HEK293 (cell line): Measurements from ENCODE around the gene MAPK11.

Experiments
- CTCF ChIA-PET: fragments of 350-600 bp; formaldehyde crosslinking; extraction: SDS; loops from one replicate; lab custom pipeline; 2021; ENCODE audit warnings: antibody characterized with exemption; lab: Yijun Ruan, JAX
- POLR2A ChIA-PET: fragments of 300-600 bp; formaldehyde crosslinking; extraction: SDS; loops from one replicate; lab custom pipeline; 2020; ENCODE audit warnings: antibody characterized with exemption, inconsistent platforms; lab: Yijun Ruan, JAX
- H3K27ac ChIP-seq: fragments of 200-500 bp; sonication (Bioruptor generic); 2 replicates; pipeline ENCODE4 v1.5.1; 2014; ENCODE audit warnings: low read depth, low read length, control low read depth, inconsistent platforms; ENCODE audit errors: extremely low read depth
- H3K36me3 ChIP-seq, 2 experiments: fragments of 200-500 bp in 1 of 2; sonication (Bioruptor generic) in 1 of 2; 1 replicate in 1 of 2; 2 replicates in 1 of 2; pipeline ENCODE4 v1.5.1; 2014 to 2017; ENCODE audit warnings: inconsistent platforms in 2 of 2, low read length in 2 of 2; ENCODE audit not compliant: control insufficient read depth in 2 of 2, insufficient read depth in 1 of 2
- H3K4me1 ChIP-seq: fragments of 200-500 bp; sonication (Bioruptor generic); 2 replicates; pipeline ENCODE4 v1.5.1; 2014; ENCODE audit warnings: mild to moderate bottlenecking, low read length, inconsistent platforms; ENCODE audit not compliant: control insufficient read depth, insufficient read depth
- H3K4me3 ChIP-seq: 2 replicates; pipeline ENCODE4 v1.5.1; 2011; ENCODE audit warnings: low read depth, mild to moderate bottlenecking, control low read depth, low read length, moderate library complexity
- H3K9me3 ChIP-seq: fragments of 200-500 bp; sonication (Bioruptor generic); 2 replicates; pipeline ENCODE4 v1.5.1; 2014; ENCODE audit warnings: low read depth, low read length, inconsistent platforms; ENCODE audit not compliant: control insufficient read depth, insufficient read depth
- GLI4 ChIP-seq: fragments of 450-650 bp; formaldehyde crosslinking; IDR thresholded peaks from 2 replicates; pipeline ENCODE4 v1.5.1; 2016; ENCODE audit warnings: missing biosample characterization, missing genetic modification characterization
- HOXD13 ChIP-seq: sonication (generic); formaldehyde crosslinking; IDR thresholded peaks from 2 replicates; pipeline ENCODE4 v1.8.0; 2022; ENCODE audit warnings: missing genetic modification reagents, borderline replicate concordance
- SCRT1 ChIP-seq: fragments of 450-650 bp; formaldehyde crosslinking; IDR thresholded peaks from 2 replicates; pipeline ENCODE4 v1.5.1; 2016; ENCODE audit warnings: missing biosample characterization, missing genetic modification characterization, borderline replicate concordance
- ZBTB17 ChIP-seq: fragments of 450-650 bp; formaldehyde crosslinking; IDR thresholded peaks from 2 replicates; pipeline ENCODE4 v1.5.1; 2016; ENCODE audit warnings: missing biosample characterization, missing genetic modification characterization
- ZEB2 ChIP-seq: fragments of 450-650 bp; formaldehyde crosslinking; IDR thresholded peaks from 2 replicates; pipeline ENCODE4 v1.5.1; 2016; ENCODE audit warnings: missing biosample characterization, missing genetic modification characterization
- ZFP41 ChIP-seq: fragments of 450-650 bp; formaldehyde crosslinking; IDR thresholded peaks from 2 replicates; pipeline ENCODE4 v1.5.1; 2016; ENCODE audit warnings: missing biosample characterization, missing genetic modification characterization, borderline replicate concordance
- ZNF211 ChIP-seq: fragments of 450-650 bp; formaldehyde crosslinking; IDR thresholded peaks from 2 replicates; pipeline ENCODE4 v1.5.1; 2016; ENCODE audit warnings: low read depth, missing biosample characterization, missing genetic modification characterization
- ZNF549 ChIP-seq: fragments of 450-650 bp; IDR thresholded peaks from 2 replicates; pipeline ENCODE4 v1.5.1; 2018; ENCODE audit warnings: missing biosample characterization, missing genetic modification characterization, mild to moderate bottlenecking, inconsistent platforms, moderate library complexity
- ZNF621 ChIP-seq: fragments of 450-650 bp; formaldehyde crosslinking; IDR thresholded peaks from 2 replicates; pipeline ENCODE4 v1.5.1; 2017; ENCODE audit warnings: missing biosample characterization, missing genetic modification characterization
- TF ChIP-seq, protein P1 (sequence below): fragments of 450-650 bp; formaldehyde crosslinking; IDR thresholded peaks from 2 replicates; pipeline ENCODE4 v1.5.1; 2017; ENCODE audit warnings: missing biosample characterization, missing genetic modification characterization
- TF ChIP-seq, protein P2 (sequence below): fragments of 450-650 bp; formaldehyde crosslinking; IDR thresholded peaks from 2 replicates; pipeline ENCODE4 v1.5.1; 2016; ENCODE audit warnings: missing biosample characterization, missing genetic modification characterization, low read depth
- TF ChIP-seq, protein P3 (sequence below): fragments of 450-650 bp; formaldehyde crosslinking; IDR thresholded peaks from 2 replicates; pipeline ENCODE4 v1.5.1; 2016; ENCODE audit warnings: missing biosample characterization, missing genetic modification characterization
- TF ChIP-seq, protein P4 (sequence below): fragments of 450-650 bp; formaldehyde crosslinking; IDR thresholded peaks from 2 replicates; pipeline ENCODE4 v1.5.1; 2016; ENCODE audit warnings: missing biosample characterization, missing genetic modification characterization
- TF ChIP-seq, protein P5 (sequence below): fragments of 450-650 bp; formaldehyde crosslinking; IDR thresholded peaks from 2 replicates; pipeline ENCODE4 v1.5.1; 2016; ENCODE audit warnings: missing biosample characterization, missing genetic modification characterization
- TF ChIP-seq, protein P6 (sequence below): fragments of 450-650 bp; formaldehyde crosslinking; IDR thresholded peaks from 2 replicates; pipeline ENCODE4 v1.5.1; 2017; ENCODE audit warnings: missing biosample characterization, missing genetic modification characterization
- TF ChIP-seq, protein P7 (sequence below): fragments of 450-650 bp; formaldehyde crosslinking; IDR thresholded peaks from 2 replicates; pipeline ENCODE4 v1.5.1; 2016; ENCODE audit warnings: missing biosample characterization, missing genetic modification characterization

The MAPK11 gene

DNA sequence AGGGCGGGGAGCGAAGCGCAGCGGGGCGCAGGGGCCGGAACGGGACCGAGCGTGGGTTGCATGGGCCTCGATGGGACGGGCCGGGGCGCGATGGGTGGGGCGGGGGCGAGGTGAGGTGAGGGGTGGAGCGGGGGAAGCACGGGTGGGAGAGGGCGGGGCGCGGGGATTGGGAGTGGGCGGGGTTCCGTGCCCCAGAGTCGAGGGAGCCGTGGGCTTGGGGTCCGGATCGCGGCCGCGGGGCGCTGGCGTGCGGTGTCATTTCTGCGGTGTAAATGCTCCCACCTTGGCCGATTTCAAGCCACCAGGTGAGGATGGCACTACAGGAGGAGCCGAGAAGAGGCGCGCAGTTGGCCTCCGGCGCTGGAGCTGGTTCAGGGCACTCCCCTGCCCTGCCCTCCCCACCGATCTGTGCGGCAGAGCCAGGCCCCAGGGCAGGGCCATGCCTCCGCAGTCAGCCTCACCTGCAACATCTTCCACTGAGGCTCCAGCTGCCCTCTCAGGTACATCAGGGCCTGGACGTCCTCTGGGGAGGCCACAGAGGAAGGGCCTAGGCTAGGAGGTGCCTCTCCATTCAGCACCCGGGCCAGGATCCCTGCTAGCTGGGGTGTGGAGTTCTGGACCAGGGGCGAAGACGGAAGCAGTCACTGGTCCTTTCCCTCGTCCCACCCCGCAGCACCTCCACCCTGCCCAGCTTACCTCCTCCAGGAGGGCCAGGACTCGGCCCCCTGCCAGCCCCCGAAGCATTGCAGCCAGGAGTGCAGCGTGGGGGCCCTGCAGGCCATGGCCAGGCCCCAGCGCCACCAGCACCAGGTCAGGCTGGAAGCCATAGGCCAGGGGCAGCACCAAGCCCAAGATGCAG lies 24.7 kb downstream of the MAPK11 start (continued):
- TF ChIP-seq, protein P1, sequence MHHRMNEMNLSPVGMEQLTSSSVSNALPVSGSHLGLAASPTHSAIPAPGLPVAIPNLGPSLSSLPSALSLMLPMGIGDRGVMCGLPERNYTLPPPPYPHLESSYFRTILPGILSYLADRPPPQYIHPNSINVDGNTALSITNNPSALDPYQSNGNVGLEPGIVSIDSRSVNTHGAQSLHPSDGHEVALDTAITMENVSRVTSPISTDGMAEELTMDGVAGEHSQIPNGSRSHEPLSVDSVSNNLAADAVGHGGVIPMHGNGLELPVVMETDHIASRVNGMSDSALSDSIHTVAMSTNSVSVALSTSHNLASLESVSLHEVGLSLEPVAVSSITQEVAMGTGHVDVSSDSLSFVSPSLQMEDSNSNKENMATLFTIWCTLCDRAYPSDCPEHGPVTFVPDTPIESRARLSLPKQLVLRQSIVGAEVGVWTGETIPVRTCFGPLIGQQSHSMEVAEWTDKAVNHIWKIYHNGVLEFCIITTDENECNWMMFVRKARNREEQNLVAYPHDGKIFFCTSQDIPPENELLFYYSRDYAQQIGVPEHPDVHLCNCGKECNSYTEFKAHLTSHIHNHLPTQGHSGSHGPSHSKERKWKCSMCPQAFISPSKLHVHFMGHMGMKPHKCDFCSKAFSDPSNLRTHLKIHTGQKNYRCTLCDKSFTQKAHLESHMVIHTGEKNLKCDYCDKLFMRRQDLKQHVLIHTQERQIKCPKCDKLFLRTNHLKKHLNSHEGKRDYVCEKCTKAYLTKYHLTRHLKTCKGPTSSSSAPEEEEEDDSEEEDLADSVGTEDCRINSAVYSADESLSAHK (tag by site-specific recombination): no peak

DNA sequence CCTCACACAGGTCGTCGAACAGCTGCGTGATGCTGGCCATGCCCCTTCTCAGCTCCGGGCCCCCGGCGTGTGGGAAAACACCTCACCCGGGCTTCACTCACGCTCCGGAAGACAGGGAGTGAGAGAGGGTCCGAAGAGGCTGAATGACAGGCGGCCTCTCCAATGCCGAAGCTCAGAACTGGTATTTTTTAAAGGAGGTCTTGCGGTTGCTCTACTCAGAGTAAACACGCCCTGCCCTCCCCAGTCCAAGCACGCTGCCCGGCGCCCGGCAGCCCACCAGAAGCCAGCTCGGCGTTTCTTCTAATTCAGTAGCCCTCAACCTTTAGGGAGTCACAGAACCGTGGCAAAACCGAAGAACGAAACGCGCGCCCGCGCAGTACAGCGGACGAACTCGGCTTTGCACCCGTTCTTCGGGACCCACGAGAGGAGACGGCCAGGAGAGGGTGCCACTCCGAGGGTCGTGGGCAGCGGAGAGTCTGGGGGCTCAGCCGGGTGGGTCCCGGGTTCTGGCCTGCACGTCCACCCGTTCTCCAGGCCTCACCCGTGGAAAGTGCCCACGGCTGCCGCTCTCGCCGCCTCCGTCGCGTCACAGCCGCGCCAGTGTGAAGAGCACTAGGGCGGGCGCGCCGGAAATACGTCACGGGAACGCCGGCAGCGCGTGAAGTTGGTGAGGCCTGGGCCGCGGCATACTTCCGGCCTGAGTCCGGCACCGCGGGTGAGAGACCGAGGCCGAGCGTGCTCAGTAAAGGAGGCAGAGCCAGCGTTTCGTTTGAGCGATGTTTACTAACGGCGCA lies 25.6 kb downstream of the MAPK11 start, which contains the start of gene TUBGCP6:
TUBGCP6 (minus strand) TSS at position 604 of the 794 bp plus-strand sequence; CDS start at position 40, 564 bp downstream.
- Histone ChIP-seq H3K4me3 (peak within 1 kb of the TSS; percentile 97), H3K27ac (peak within 1 kb of the TSS; percentile 87), H3K9me3 (no peaks in the 10 kb centered on the region), H3K4me1 (peaks cover 3% of the 10 kb centered on the region; the same call in 1 of the 2 replicates), H3K36me3 (peaks cover 14 to 51% of the 10 kb centered on the region in 2 experiments; a peak in 2 of 3 replicates)
- POLR2A ChIA-PET: interaction anchor here (0.6 to 2.2 kb wide), 14 partner anchors 11 to 382 kb away, joined by 3 to 7 read pairs (median 4); partner anchors contain the start of genes DENND6B, LMF2, NCAPH2 and PLXNB2
- CTCF ChIA-PET: interaction anchor here (0.7 to 2.0 kb wide), 5 partner anchors 12 to 97 kb away, joined by 3 to 13 read pairs (median 4); partner anchors contain the start of gene PLXNB2
- TF ChIP-seq, protein P2, sequence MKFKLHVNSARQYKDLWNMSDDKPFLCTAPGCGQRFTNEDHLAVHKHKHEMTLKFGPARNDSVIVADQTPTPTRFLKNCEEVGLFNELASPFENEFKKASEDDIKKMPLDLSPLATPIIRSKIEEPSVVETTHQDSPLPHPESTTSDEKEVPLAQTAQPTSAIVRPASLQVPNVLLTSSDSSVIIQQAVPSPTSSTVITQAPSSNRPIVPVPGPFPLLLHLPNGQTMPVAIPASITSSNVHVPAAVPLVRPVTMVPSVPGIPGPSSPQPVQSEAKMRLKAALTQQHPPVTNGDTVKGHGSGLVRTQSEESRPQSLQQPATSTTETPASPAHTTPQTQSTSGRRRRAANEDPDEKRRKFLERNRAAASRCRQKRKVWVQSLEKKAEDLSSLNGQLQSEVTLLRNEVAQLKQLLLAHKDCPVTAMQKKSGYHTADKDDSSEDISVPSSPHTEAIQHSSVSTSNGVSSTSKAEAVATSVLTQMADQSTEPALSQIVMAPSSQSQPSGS: no peak
- no peak for TF ChIP-seq SCRT1
- TF ChIP-seq, protein P3, sequence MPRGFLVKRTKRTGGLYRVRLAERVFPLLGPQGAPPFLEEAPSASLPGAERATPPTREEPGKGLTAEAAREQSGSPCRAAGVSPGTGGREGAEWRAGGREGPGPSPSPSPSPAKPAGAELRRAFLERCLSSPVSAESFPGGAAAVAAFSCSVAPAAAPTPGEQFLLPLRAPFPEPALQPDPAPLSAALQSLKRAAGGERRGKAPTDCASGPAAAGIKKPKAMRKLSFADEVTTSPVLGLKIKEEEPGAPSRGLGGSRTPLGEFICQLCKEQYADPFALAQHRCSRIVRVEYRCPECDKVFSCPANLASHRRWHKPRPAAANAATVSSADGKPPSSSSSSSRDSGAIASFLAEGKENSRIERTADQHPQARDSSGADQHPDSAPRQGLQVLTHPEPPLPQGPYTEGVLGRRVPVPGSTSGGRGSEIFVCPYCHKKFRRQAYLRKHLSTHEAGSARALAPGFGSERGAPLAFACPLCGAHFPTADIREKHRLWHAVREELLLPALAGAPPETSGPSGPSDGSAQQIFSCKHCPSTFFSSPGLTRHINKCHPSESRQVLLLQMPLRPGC (tag by site-specific recombination): peak; percentile 64; the same call in 1 of the 2 replicates
- TF ChIP-seq, protein P4, sequence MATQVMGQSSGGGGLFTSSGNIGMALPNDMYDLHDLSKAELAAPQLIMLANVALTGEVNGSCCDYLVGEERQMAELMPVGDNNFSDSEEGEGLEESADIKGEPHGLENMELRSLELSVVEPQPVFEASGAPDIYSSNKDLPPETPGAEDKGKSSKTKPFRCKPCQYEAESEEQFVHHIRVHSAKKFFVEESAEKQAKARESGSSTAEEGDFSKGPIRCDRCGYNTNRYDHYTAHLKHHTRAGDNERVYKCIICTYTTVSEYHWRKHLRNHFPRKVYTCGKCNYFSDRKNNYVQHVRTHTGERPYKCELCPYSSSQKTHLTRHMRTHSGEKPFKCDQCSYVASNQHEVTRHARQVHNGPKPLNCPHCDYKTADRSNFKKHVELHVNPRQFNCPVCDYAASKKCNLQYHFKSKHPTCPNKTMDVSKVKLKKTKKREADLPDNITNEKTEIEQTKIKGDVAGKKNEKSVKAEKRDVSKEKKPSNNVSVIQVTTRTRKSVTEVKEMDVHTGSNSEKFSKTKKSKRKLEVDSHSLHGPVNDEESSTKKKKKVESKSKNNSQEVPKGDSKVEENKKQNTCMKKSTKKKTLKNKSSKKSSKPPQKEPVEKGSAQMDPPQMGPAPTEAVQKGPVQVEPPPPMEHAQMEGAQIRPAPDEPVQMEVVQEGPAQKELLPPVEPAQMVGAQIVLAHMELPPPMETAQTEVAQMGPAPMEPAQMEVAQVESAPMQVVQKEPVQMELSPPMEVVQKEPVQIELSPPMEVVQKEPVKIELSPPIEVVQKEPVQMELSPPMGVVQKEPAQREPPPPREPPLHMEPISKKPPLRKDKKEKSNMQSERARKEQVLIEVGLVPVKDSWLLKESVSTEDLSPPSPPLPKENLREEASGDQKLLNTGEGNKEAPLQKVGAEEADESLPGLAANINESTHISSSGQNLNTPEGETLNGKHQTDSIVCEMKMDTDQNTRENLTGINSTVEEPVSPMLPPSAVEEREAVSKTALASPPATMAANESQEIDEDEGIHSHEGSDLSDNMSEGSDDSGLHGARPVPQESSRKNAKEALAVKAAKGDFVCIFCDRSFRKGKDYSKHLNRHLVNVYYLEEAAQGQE: no peak
- TF ChIP-seq ZNF621 (tag by site-specific recombination): no peak
- TF ChIP-seq, protein P5, sequence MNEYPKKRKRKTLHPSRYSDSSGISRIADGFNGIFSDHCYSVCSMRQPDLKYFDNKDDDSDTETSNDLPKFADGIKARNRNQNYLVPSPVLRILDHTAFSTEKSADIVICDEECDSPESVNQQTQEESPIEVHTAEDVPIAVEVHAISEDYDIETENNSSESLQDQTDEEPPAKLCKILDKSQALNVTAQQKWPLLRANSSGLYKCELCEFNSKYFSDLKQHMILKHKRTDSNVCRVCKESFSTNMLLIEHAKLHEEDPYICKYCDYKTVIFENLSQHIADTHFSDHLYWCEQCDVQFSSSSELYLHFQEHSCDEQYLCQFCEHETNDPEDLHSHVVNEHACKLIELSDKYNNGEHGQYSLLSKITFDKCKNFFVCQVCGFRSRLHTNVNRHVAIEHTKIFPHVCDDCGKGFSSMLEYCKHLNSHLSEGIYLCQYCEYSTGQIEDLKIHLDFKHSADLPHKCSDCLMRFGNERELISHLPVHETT (tag by site-specific recombination): peak; percentile 81
- TF ChIP-seq, protein P6, sequence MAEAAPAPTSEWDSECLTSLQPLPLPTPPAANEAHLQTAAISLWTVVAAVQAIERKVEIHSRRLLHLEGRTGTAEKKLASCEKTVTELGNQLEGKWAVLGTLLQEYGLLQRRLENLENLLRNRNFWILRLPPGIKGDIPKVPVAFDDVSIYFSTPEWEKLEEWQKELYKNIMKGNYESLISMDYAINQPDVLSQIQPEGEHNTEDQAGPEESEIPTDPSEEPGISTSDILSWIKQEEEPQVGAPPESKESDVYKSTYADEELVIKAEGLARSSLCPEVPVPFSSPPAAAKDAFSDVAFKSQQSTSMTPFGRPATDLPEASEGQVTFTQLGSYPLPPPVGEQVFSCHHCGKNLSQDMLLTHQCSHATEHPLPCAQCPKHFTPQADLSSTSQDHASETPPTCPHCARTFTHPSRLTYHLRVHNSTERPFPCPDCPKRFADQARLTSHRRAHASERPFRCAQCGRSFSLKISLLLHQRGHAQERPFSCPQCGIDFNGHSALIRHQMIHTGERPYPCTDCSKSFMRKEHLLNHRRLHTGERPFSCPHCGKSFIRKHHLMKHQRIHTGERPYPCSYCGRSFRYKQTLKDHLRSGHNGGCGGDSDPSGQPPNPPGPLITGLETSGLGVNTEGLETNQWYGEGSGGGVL (tag by site-specific recombination): no peak
- TF ChIP-seq HOXD13 (CRISPR knock-in tag): no peak
- TF ChIP-seq ZEB2 (tag by site-specific recombination): peak; percentile 87
- TF ChIP-seq GLI4 (tag by site-specific recombination): 0 out of 2 replicates have a peak, but pooled peaks have one; percentile 54
- no peak for TF ChIP-seq ZFP41 (tag by site-specific recombination)
- peak; percentile 75 for TF ChIP-seq ZBTB17 (tag by site-specific recombination)
- TF ChIP-seq, protein P7, sequence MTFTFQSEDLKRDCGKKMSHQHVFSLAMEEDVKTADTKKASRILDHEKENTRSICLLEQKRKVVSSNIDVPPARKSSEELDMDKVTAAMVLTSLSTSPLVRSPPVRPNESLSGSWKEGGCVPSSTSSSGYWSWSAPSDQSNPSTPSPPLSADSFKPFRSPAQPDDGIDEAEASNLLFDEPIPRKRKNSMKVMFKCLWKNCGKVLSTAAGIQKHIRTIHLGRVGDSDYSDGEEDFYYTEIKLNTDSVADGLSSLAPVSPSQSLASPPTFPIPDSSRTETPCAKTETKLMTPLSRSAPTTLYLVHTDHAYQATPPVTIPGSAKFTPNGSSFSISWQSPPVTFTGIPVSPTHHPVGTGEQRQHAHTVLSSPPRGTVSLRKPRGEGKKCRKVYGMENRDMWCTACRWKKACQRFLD: peak; percentile 92; the same call in 1 of the 2 replicates
- no peak for TF ChIP-seq ZNF211 (tag by site-specific recombination)
- no peak for TF ChIP-seq ZNF549 (tag by site-specific recombination)
